Activated CD8-positive, alpha-beta T cell treated with anti-CD3 and anti-CD28 coated beads for 36 hours (primary cell): ENCODE data around the gene HRH4. TPM values are rescaled to one million over a fixed set of nuclear protein-coding genes. Genes with fewer than 3 reads are reported as not detected.

Experiments used
- ATAC-seq: fragments of 200-7000 bp; cut with Tn5 transposase; one replicate; pipeline ENCODE4 v1.10.0; 2021; ENCODE audit warnings: mild to moderate bottlenecking, moderate library complexity
- CTCF ChIA-PET: fragments of 350-600 bp; sonication (Branson Sonifier 250); formaldehyde crosslinking; loops from one replicate; lab custom pipeline; 2021; ENCODE audit warnings: antibody characterized with exemption; lab: Charles Lee
- POLR2A ChIA-PET: fragments of 350-600 bp; sonication (Branson Sonifier 250); formaldehyde crosslinking; loops from one replicate; lab custom pipeline; 2021; ENCODE audit warnings: antibody characterized with exemption; lab: Charles Lee
- DNase-seq: peaks from one replicate; pipeline ENCODE4 v3.0.0-alpha.2; 2020
- H3K27ac Mint-ChIP-seq: one replicate; pipeline ENCODE4 v1.8.0; 2021; ENCODE audit warnings: mild to moderate bottlenecking, mixed read lengths
- H3K27me3 Mint-ChIP-seq: one replicate; pipeline ENCODE4 v1.8.0; 2021; ENCODE audit warnings: mixed read lengths
- H3K36me3 Mint-ChIP-seq: one replicate; pipeline ENCODE4 v1.8.0; 2021; ENCODE audit warnings: low read depth, mixed read lengths
- H3K4me1 Mint-ChIP-seq: one replicate; pipeline ENCODE4 v1.8.0; 2021; ENCODE audit warnings: low read depth, mixed read lengths
- H3K4me3 Mint-ChIP-seq: one replicate; pipeline ENCODE4 v1.8.0; 2021; ENCODE audit warnings: mild to moderate bottlenecking, moderate library complexity, mixed read lengths
- H3K9me3 Mint-ChIP-seq: one replicate; pipeline ENCODE4 v1.8.0; 2021; ENCODE audit warnings: mixed read lengths
- intact Hi-C: fragments of 100-400 bp; cut with micrococcal nuclease; formaldehyde crosslinking; loops from one replicate; pipeline ENCODE4 v1.10.0; 2022
- total RNA-seq, 2 experiments: library from RNA; stranded (reverse); gene quantifications; one replicate each; pipeline ENCODE4 v1.2.3, GENCODE V29; 2021
- TF ChIP-seq, protein P1 (sequence below): fragments of 200-600 bp; IDR thresholded peaks from one replicate; pipeline ENCODE4 v1.8.0; 2022; ENCODE audit warnings: antibody characterized with exemption, mild to moderate bottlenecking

The HRH4 gene
- total RNA-seq, 2 experiments from 2014 or later, result not detected

DNA sequence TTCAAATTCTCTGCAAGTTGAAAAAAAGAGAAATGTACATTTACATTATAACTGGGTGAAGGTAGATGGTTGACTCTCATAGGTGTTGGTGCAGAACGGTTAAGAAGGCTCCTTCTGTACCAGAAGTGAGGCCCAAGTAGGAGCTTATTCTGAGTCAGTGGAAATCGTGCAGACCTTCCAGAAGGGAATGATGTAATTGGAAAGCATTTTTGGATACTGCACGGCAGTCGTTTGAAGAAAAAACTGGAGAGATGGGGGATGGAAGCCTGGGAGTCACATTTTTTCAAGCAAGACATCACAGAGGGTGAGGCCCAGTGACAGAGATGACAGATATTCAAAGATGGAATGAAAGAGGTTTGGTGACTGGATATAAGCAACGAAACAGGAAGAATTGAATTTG is 39.4 kb downstream of the HRH4 start:
- TF ChIP-seq, protein P1, sequence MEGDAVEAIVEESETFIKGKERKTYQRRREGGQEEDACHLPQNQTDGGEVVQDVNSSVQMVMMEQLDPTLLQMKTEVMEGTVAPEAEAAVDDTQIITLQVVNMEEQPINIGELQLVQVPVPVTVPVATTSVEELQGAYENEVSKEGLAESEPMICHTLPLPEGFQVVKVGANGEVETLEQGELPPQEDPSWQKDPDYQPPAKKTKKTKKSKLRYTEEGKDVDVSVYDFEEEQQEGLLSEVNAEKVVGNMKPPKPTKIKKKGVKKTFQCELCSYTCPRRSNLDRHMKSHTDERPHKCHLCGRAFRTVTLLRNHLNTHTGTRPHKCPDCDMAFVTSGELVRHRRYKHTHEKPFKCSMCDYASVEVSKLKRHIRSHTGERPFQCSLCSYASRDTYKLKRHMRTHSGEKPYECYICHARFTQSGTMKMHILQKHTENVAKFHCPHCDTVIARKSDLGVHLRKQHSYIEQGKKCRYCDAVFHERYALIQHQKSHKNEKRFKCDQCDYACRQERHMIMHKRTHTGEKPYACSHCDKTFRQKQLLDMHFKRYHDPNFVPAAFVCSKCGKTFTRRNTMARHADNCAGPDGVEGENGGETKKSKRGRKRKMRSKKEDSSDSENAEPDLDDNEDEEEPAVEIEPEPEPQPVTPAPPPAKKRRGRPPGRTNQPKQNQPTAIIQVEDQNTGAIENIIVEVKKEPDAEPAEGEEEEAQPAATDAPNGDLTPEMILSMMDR, result no peak
- Mint-ChIP-seq H3K36me3 (no peaks in the 10 kb centered on the region), H3K4me1 (no peaks in the 10 kb centered on the region), H3K4me3 (no peak overlapping the region), H3K27me3 (peaks cover 5% of the 10 kb centered on the region), H3K9me3 (no peaks in the 10 kb centered on the region), H3K27ac (no peak overlapping the region)
- intact Hi-C loops, result no loop called here
- DNase-seq (no peak), ATAC-seq (no peak)
- POLR2A ChIA-PET, result no interaction called here
- CTCF ChIA-PET, result interaction anchor here (1.6 kb wide), 1 partner anchor 14 kb away, joined by 5 read pairs; no protein-coding TSS in a partner anchor

- POLR2A ChIA-PET, result no interaction called here
- CTCF ChIA-PET, result interaction anchor here (1.6 kb wide), 1 partner anchor 14 kb away, joined by 5 read pairs; no protein-coding TSS in a partner anchor
- DNase-seq (no peak), ATAC-seq (no peak)
- Mint-ChIP-seq H3K27me3 (peaks cover 5% of the 10 kb centered on the region), H3K36me3 (no peaks in the 10 kb centered on the region), H3K27ac (no peak overlapping the region), H3K9me3 (no peaks in the 10 kb centered on the region), H3K4me3 (no peak overlapping the region), H3K4me1 (no peaks in the 10 kb centered on the region)
- TF ChIP-seq, protein P1, result no peak
- intact Hi-C loops, result no loop called here
Observed at GRCh38 chr18:24500217-24500616, 39.8 kb downstream of the HRH4 start.

GRCh38 chr18:24500766-24501165 is 40.3 kb downstream of the HRH4 start:
- H3K4me1 Mint-ChIP-seq, result no peaks in the 10 kb centered on the region
- DNase-seq, result no peak
- no peak for ATAC-seq

GRCh38 chr18:24502667-24503523 is 42.5 kb downstream of the HRH4 start:
- H3K4me1 Mint-ChIP-seq, result no peaks in the 10 kb centered on the region
- ATAC-seq (no peak), DNase-seq (no peak)
- H3K9me3 Mint-ChIP-seq, result no peaks in the 10 kb centered on the region
- CTCF ChIA-PET, result interaction anchor here (1.9 to 2.6 kb wide), 3 partner anchors 12 to 14 kb away, joined by 8 to 12 read pairs (median 11); no protein-coding TSS in a partner anchor
- no peak overlapping the region for H3K4me3 Mint-ChIP-seq
- TF ChIP-seq, protein P1, result no peak
- H3K27ac Mint-ChIP-seq, result no peak overlapping the region
- H3K27me3 Mint-ChIP-seq, result peaks cover 3% of the 10 kb centered on the region
- intact Hi-C loops, result no loop called here
- POLR2A ChIA-PET, result no interaction called here
- H3K36me3 Mint-ChIP-seq, result no peaks in the 10 kb centered on the region

More at GRCh38 chr18:24500766-24501165, 40.3 kb downstream of the HRH4 start:
- Mint-ChIP-seq H3K4me3 (no peak overlapping the region), H3K27ac (no peak overlapping the region), H3K9me3 (no peaks in the 10 kb centered on the region), H3K27me3 (peaks cover 5% of the 10 kb centered on the region), H3K36me3 (no peaks in the 10 kb centered on the region)
- ChIA-PET POLR2A (no interaction called here), CTCF (interaction anchor here (1.6 kb wide), 1 partner anchor 13 kb away, joined by 5 read pairs; no protein-coding TSS in a partner anchor)
- intact Hi-C loops, result no loop called here
- TF ChIP-seq, protein P1, result no peak

- intact Hi-C loops, result no loop called here
- ATAC-seq (no peak), DNase-seq (no peak)
- ChIA-PET CTCF (interaction anchor here (2.6 kb wide), 1 partner anchor 10 kb away, joined by 12 read pairs; no protein-coding TSS in a partner anchor), POLR2A (no interaction called here)
- no peaks in the 10 kb centered on the region for H3K4me1 Mint-ChIP-seq
- no peaks in the 10 kb centered on the region for H3K9me3 Mint-ChIP-seq
- H3K36me3 Mint-ChIP-seq, result no peaks in the 10 kb centered on the region
- H3K4me3 Mint-ChIP-seq, result no peak overlapping the region
- TF ChIP-seq, protein P1, result no peak
- H3K27ac Mint-ChIP-seq, result no peak overlapping the region
- peaks cover 3% of the 10 kb centered on the region for H3K27me3 Mint-ChIP-seq
Observed at GRCh38 chr18:24504401-24504800, 44.0 kb downstream of the HRH4 start.
